A172 (cell line): ENCODE results near the gene DRAM1. TPM values are rescaled to one million over a fixed set of nuclear protein-coding genes. Genes with fewer than 3 reads are reported as not detected.
A peak's percentile ranks its signal among the peaks of the same experiment; 100 is the strongest.
"Not testable (repeated sequence)": the region's sequence is repeated elsewhere in the genome, so short reads cannot be mapped to it uniquely, and the experiment has no call there.

Source experiments
- DNase-seq: peaks from one replicate; pipeline ENCODE4 v3.0.0-alpha.2; 2015; ENCODE audit warnings: low spot score
- total RNA-seq: library from RNA; depleted of rRNA; stranded (reverse); fragments of >200 nt; shearing (Covaris generic); gene quantifications from 2 replicates; pipeline ENCODE4 v1.2.3, GENCODE V29; 2014

DRAM1 gene
- total RNA-seq, 1 experiment from 2014 or later, result 37.3 TPM

DNA sequence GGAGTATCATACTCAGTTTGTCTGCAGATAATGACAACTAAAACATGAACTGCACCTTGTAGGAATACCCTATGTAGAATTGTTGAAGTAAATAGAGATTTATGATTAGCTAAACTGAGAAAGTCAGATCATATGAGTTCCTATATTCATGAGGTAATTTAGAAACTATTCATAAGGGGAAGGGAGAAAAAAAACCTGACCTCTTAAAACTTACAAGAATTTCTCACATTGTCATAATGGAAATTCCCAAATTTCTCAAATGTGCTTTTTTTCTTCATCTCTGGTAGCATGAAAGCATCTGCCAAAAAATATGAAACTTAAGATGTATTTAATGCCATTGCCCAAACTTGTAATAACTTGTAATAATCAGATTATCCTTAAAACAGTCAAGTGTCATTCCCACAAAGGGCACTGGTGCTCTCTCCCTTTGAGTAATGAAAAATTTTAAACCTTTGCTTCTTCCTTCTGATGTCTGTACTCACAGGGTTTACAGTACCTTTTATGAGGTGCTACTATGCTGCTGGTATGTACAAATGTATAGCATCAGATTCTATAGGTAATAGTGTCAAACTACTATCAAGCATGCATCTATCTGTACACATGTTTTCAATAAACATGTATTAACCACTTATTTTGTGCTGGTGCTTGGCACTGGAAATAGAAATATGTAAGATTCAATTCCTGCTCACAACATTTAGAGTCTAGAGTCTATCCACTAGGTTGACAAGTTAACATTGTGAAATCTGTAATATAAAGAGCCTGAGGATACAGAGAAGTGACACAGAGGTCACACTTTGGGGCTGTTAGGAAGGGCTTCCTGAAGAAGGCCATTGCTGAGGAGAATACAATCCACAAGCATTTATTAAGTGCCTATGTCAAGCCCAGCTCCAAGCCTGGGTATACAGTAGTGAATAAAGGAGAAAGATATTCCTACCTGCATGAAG is 17.4 kb upstream of the DRAM1 start:
- no peak for DNase-seq

DNA sequence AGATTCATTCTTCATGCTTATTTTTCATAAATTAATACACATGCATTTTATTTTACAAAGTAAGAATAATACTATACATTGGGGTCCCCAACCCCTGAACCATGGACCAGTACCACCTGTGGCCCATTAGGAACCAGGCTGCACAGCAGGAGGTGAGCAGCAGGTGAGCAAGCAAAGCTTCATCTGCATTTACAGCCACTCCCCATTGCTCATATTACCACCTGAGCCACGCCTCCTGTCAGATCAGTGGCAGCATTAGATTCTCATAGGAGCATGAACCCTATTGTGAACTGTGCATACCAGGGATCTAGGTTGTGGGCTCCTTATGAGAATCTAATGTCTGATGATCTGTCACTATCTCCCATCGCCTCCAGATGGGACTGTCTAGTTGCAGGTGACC is 15.7 kb upstream of the DRAM1 start:
- not testable (repeated sequence) for DNase-seq

DNA sequence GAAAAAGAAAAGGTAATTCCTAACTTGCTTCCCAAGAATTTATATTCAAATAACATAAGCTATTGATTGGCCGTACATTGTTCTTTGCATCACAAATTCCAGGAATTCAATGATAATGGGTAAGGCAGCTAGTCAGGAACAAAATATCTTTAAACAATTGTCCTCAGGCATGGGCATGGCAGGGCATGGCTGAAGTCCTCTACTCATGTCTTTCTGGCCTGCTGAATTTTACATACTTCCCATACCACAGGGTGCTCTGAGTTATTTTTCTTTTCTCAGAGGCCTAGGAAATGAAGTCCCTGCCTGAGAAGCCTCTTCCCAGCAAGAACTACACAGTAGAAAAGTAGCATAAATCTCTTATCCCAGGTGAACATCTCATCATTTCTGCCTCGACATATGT is 15.1 kb upstream of the DRAM1 start:
- DNase-seq, result no peak

DNA sequence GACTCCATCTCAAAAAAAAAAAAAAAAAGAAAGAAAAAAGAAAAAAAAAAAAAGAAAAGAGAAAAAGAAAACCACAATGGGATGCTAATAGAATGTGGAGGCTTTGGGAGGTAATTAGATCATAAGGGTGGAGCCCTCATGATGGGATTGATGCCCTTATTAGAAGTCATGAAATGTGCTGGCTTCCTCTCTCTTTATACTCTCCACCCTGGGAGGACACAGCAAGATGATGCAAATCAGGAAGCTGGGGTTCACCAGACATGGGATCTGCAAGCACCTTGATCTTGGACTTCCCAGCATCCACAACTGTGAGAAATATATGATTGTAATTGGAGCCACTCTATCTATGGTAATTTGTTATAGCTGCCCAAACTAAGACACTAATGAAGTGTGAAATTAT is 13.4 kb upstream of the DRAM1 start:
- no peak for DNase-seq

DNA sequence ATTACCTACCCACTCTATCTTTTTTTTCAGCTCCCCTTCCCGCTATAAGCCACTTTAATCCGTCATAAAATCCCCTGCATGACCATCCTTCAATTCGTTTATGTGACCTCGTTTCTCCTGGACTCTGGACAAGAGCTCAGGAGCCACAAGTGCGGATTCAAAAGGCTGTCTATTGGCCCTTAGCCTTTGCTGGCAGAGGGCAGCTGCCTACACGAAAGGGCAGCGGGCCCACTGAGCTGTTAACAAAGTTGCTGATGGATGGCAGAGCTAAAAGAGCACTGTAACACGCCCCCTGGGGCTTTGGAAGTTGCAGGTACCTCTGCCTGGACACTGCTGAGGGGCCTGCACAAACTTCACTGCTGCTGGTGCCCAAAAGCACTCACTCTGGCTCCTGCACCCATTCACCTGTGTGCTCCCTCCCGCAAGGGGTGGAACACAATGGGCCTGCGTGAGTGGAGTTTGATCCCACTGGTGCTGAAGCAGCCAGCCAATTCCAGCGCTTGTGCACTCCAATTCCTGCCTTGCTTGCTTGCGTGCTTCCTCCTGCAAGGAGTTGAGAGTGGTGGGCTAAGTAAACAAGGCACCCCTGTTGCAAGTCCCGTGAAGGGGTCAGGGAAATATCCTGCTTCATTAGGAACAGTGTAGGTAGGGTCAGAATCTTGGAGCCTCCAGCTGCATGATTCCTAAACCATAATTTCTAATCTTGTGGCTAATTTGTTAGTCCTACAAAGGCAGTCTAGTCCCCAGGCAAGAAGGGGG is 10.6 kb upstream of the DRAM1 start:
- no peak for DNase-seq

DNA sequence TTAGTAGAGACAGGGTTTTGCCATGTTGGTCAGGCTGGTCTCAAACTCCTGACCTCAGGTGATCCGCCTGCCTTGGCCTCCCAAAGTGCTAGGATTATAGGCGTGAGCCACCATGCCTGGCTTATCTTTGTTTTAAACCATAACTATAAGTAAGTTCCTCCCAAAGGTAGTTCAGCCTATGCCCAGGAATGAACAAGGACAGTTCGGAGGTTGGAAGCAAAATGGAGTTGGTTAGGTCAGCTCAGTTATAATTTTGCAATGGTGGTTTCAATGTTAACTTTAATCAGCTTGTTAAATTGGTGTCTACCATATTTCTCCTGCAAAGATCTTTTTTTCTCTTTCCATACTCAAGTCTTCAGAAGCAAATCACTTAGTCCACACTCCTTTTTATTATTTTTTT is 9.8 kb upstream of the DRAM1 start:
- DNase-seq, result not testable (repeated sequence)

DNA sequence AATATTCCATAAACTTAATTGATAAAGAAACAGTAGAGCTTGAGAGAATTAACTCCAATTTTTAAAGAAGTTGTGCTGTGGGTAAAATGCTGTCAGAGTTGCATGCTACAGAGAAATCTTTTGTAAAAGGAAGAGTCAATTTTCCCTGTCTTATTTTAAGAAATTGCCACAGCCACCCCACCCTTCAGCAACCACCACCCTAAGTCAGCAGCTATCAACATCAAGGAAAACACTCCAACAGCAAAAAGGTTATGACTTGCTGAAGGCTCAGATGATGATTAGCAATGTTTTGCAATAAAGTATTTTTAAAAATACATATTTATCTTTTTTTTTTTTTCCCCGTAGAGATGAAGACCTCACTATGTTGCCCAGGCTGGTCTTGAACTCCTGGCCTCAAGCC is 6.5 kb upstream of the DRAM1 start:
- DNase-seq, result no peak

DNA sequence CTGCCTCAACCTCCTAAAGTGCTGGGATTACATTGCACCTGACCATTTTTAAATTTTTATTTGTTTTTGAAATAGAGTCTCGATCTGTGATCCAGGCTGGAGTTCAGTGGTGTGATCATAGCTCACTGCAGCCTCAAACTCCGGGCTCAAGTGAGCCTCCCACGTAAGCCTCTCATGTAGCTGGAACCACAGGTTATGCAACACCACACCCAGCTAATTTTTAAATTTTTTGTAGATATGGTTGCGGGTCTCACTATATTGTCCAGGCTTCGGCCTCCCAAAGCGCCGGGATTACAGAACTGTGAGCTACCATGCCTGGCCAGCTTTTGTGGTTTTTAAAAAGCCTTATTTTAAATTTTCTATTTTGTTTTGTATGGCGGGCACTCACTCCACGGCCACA is 2.2 kb upstream of the DRAM1 start:
- DNase-seq, result no peak

DNA sequence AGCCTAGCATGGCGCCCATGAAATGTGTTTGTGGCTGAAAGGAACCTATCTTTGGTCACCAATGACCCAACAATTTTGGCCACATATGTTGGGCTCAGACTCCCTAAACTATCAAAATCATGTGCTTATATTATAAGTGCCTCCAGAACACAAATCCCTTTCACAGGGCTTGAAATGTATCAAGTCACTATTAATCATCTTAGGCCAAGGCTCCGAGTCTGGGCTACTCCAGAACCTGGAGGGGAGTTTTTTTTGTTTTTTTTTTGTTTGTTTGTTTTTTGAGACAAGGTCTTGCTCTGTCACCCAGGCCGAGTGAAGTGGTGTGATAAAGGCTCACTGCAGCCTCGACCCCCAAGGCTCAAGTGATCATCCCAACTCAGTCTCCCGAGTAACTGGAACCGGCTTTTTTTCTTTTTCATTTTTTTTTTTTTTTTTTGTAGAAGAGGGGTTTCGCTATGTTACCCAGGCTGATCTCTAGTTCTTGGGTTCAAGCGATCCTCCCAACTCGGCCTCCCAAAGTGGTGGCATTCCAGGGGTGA is 989 bp upstream of the DRAM1 start:
- peak; percentile 6 for DNase-seq

DNA sequence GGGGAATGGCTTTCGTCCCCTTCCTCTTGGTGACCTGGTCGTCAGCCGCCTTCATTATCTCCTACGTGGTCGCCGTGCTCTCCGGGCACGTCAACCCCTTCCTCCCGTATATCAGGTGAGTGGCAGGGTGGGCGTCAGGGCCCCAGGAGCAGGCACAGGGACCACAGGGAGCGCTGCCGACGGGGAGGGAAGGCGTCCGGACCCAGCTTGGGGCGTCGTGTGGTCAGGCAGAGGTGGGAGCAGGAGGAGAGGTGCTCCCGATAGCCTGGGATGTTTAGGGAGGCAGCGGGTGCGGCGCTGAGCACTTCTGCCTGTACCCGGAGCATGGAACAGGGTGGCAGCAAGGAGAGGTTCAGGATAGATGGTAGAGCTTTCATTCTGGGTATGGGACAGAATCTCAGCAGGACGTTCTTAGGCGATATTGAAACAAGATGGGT is 444 bp downstream of the DRAM1 start:
- DNase-seq, result peak; percentile 28

DNA sequence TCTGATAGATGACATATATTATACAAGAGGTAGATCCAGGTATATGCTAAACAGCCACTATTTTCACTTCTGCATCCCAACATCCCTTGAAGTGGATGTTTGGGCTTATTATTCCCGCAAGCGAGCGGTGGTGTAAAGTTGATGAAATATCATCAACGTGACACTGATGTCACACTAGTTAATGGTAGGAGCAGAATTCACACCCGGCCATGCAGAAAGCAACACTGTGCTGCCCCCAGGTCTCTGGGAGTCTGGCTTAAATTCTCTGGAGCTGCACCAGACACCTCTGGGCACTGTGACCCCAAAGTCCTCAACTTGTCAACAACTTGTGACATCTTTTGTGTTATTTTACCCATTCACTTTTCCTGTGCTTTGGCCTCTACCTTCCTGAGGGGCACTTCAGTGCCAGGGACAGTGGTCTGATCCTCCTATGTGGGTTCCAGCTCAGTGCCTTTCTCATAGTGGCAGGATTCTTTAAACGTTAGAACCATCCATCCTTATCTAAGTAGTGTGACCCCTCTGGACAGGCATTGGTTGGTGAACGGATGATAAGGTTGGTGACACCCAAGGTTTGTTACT is 952 bp downstream of the DRAM1 start:
- peak; percentile 8 for DNase-seq

DNA sequence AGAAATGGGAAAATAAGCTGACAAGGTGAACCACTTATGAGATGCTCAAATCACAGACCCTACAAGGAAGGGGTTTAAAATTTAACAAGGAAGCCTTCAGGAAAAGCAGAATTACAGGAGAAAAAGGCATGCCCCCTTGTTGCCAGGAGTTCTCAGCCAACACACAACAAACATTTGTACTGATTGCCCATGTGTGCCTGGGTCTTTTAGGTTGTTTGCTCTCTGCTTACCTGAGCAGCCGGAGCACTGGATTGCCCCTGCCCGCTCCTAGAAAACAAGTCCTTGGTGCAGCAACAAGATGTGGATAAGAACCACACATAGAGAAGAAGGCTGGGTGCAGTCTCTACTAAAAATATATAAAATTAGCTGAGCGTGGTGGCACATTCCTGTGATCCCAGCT is 3.4 kb downstream of the DRAM1 start:
- DNase-seq, result no peak

DNA sequence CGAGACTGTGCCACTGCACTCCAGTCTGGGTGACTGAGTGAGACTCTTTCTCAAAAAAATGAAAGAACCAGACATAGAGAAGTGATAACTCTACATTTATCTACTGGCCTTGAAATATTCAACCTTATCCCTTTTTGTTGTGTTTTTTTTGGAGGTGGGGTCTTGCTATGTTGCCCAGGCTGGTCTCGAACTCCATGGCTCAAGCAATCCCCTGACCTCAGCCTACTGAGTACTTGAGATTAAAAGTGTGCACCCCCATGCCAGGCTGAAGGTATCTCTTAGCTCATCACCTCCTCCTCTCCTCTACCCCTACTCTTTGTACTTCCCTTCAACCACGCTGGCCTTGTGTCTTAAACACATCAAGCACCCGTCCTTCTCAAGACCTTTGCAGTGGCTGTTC is 3.8 kb downstream of the DRAM1 start:
- no peak for DNase-seq

DNA sequence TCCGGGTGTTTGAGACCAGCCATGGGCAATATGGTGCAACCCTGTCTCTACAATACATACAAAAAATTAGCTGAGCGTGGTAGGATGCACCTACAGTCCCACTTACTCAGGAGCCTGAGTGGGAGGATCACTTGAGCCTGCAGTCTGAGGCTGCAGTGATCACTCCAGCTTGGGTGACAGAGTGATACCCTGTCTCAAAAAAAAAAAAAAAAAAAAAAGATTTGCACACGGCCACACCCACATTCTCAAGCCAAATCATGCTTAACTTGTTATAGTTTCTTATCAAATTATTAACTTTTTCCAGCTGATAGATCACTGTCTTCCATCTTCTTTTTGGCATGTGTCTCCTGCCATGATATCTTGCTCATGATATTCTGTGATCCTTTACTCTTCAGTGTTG is 6.8 kb downstream of the DRAM1 start:
- DNase-seq, result no peak

DNA sequence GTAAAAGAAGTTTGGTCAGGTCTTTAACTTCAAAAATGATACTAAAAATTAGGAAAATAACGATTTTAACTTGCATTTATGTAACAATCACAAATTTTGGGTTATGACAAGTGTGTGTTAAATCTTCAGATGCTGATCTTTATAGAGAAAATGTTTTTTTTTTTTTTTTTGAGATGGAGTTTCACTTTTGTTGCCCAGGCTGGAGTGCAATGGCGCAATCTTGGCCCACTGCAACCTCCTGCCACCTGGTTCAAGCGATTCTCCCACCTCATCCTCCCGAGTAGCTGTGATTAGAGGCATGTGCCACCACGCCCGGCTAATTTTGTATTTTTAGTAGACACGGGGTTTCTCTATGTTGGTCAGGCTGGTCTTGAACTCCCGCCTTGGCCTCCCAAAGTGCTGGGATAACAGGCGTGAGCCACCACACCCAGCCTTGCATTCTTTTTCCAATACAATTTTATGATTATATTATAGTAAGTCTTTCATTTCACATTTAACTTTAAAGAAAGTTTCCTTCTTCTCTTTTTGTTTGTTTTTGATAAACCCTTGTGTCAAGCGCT is 7.5 kb downstream of the DRAM1 start:
- DNase-seq, result not testable (repeated sequence)

DNA sequence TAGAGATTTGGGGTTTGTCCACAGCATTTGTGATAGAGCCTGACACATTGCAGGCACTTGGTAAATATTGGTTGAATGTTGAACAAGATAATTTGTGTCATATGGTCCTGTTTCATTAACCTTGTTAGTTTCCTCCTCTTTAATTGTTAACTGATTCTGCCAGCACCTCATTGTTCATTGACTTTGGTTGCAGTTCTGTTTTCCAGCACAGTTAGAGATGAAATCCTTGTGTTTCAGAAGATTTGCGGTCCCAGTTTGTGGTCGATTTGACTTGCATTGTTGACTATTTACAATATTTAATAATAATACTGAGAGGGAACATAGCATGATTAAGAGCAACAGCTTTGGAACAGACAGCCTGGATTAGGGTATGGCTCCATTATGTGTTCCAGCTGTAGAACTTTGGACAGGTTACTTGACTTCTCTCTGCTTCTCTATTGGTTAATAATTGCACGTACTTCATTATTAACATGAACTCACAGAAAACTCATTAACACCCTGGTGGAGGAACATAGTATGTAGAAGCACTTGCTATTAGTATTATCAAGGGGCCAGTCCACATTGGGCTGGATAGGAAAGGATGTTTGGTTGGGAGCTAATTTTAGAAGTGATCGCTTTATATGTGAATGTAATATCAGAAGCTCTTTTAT is 8.7 kb downstream of the DRAM1 start:
- no peak for DNase-seq

DNA sequence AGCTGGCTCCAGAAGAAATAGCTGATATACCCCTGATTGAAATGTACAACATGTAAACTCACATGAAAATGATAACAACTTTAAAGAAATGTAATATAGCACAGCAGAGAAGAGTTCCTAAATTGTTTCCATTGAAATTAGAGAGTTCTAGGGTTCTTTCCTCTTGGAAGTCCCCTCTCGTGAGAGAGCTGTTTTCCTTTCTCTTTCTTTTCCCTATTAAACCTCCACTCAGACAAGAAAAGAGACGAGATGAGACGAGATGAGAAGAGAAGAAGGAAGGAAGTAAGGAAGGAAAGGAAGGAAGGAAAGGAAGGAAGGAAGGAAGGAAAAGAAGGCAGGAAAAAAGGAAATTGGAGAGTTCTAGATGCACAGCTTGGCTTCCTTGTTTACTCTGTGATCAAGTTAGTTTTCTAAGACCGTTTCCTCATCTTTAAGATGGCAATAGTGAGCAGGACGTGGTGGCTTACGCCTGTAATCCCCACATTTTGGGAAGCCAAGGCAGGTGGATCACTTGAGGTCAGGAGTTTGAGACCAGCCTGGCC is 11.9 kb downstream of the DRAM1 start:
- DNase-seq, result no peak

DNA sequence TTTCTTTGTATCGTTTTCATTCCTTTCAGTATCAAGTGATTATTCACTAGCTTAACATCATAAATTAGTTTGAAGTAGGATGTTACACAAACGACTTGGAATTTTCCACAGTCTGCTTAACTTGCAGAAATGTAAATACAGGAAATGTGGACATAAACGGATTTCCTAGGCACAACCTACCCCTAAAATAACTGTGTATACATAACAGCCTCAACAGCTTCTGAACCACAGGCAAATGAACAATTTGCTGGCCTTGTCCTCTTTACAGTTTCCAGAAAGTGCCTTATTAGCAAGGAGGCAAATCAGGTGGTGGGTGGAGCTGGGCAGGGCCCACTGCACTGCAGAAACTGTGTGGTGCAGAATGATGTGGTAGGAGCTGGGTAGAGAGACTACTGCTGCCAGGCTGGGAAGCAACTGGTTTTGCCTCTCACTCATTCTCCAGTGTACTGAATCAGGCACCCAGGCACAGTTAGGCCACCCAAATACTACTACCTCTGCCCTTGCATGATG is 14.1 kb downstream of the DRAM1 start:
- DNase-seq, result peak; percentile 74

DNA sequence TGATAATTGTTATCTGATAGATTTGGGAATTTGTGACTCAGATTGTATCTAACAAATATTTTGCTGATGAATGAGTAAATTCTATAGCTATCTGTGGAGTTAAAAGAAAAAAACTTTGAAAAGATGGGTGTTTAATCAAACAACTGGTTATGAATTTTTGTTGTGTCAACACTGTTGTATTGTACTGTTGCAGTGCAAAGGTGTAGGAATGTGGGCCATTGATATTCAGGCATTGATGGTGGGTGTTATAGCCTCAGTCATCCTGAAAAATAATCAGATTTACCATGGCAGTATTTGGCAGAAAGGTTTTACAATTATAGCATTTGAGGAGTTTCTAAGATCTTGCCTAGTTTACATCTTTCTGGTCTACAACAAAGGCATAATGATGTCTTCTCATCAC is 15.4 kb downstream of the DRAM1 start:
- no peak for DNase-seq

DNA sequence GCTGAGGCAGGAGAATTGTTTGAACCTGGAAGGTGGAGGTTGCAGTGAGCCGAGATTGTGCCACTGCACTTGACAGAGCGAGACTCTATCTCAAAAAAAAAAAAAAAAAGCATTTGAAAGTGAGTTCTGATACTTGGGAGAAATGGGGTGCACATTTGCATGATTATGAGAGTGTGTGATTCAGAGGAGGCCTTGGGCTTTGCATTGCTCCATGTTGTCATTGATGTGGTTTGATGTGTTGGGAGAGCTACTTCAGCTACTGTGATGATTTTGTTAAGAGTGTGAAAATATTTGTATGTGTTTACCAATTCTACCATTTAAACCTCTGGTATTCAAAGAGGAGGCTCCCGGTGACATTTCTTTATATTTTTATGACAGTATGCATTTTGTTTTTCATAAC is 24.4 kb downstream of the DRAM1 start:
- no peak for DNase-seq

DNA sequence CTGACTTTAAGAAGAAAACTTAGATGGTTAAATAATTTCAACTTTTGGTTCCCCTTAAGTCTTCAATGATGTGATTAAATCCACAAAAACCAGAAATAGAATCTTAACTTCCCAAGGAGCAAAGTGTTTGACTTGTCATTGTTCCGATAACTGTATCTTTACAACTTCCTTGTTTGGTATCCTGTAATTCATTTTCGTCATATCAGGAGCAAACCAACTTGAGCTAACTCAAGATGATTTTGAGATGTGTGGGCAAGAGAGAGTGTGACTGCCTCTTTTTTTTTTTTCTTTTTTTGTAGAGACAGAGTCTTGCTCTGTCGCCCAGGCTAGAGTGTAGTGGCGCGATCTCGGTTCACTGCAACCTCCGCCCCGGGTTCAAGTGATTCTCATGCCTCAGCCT is 25.3 kb downstream of the DRAM1 start:
- no peak for DNase-seq
